ENCODE data around the gene DDI1. TPM values are rescaled to one million over a fixed set of nuclear protein-coding genes. Genes with fewer than 3 reads are reported as not detected.
A peak's percentile ranks its signal among the peaks of the same experiment; 100 is the strongest.

The DDI1 gene
- total RNA-seq, 1 experiment from 2014 or later, result not detected

DNA sequence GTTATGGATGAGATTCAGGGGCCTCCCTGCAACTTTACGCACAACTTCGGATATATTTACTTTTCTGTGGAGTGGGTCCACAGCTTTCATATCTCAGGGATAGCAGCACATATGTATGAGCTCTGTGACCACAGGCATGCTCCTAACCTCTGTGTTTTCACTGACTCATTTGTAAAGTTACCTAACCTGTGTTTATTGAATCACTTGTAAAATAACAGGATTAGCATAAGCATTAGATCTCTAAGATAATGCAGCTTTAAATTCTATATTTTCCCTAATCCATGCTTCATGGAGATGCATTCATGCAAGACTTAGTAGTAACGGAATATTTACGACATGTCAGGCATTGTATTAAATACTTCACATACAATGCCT is 47.9 kb upstream of the DDI1 start:
- DNase-seq (peak; percentile 82), ATAC-seq (peak; percentile 92)
- H3K4me3 ChIP-seq (ENCODE audit: low read length), result 0 out of 2 replicates have a peak overlapping the region, but pooled peaks have one; percentile 0
- no peak overlapping the region for H3K9ac ChIP-seq (ENCODE audit: low read length)
- H3K9me3 ChIP-seq (ENCODE audit: low read length), result no peaks in the 10 kb centered on the region
- no peaks in the 10 kb centered on the region for H3K36me3 ChIP-seq (ENCODE audit: low read depth, low read length)
- no TSS peak for BruUV-seq (replicated peaks)
- TF ChIP-seq, protein P1, sequence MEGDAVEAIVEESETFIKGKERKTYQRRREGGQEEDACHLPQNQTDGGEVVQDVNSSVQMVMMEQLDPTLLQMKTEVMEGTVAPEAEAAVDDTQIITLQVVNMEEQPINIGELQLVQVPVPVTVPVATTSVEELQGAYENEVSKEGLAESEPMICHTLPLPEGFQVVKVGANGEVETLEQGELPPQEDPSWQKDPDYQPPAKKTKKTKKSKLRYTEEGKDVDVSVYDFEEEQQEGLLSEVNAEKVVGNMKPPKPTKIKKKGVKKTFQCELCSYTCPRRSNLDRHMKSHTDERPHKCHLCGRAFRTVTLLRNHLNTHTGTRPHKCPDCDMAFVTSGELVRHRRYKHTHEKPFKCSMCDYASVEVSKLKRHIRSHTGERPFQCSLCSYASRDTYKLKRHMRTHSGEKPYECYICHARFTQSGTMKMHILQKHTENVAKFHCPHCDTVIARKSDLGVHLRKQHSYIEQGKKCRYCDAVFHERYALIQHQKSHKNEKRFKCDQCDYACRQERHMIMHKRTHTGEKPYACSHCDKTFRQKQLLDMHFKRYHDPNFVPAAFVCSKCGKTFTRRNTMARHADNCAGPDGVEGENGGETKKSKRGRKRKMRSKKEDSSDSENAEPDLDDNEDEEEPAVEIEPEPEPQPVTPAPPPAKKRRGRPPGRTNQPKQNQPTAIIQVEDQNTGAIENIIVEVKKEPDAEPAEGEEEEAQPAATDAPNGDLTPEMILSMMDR (conservative IDR thresholded peaks at IDR 0.05; ENCODE audit: low read depth, low read length), result no peak
- no peak for TF ChIP-seq EZH2 (IDR thresholded peaks at IDR 0.05; ENCODE audit: low read length, unreplicated experiment)
- TF ChIP-seq EZH2phosphoT487 (IDR thresholded peaks at IDR 0.05; ENCODE audit: borderline replicate concordance, low read length), result no peak
- intact Hi-C loops (cut with micrococcal nuclease), result loop anchor here (5.0 kb wide), 1 partner anchor 164 kb away; no protein-coding TSS in a partner anchor
- peaks cover 12% of the 10 kb centered on the region; the same call in 1 of the 2 replicates for H3K4me1 ChIP-seq (ENCODE audit: insufficient read depth, low read length)
- POLR2A ChIA-PET (ENCODE audit: unreplicated experiment), result no interaction called here
- no peak overlapping the region for H3K27ac ChIP-seq (ENCODE audit: low read length)
- H2AFZ ChIP-seq (ENCODE audit: low read length), result no peak overlapping the region
- CTCF ChIA-PET, result no interaction called here
- H3K4me2 ChIP-seq (ENCODE audit: low read length), result peak overlapping the region; percentile 19
- no peaks in the 10 kb centered on the region for H3K79me2 ChIP-seq (ENCODE audit: low read length)
- no peaks in the 10 kb centered on the region for H3K9me2 ChIP-seq (replicated peaks; ENCODE audit: low read length)
- no peaks in the 10 kb centered on the region for H4K20me1 ChIP-seq (ENCODE audit: low read length)
- peaks cover 7% of the 10 kb centered on the region; the same call in 1 of the 2 replicates for H3K27me3 ChIP-seq (ENCODE audit: low read length)
- H3F3A ChIP-seq (ENCODE audit: low read length, unreplicated experiment), result no peaks in the 10 kb centered on the region

DNA sequence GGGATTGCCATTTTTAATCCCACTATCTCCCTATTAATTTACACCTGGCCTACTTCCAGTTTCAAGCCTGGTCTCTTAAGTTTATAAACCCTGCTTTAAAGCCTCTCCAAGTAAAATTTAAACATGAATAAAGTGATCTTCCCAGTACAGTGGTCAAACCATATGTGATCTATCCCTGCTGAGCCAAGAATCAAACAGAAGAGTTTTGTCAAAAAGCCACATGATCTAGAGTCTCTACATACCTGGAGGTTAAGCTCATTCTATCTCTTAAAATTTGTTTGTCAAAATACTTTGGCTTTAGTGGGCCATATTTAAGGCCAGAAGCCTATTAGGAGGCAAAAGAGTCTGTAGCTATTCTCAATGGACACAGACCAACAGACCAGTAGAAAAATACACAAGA is 42.9 kb upstream of the DDI1 start:
- CTCF ChIA-PET, result no interaction called here
- H3K9me2 ChIP-seq (replicated peaks; ENCODE audit: low read length), result no peaks in the 10 kb centered on the region
- H3F3A ChIP-seq (ENCODE audit: low read length, unreplicated experiment), result no peaks in the 10 kb centered on the region
- no peak overlapping the region for H2AFZ ChIP-seq (ENCODE audit: low read length)
- no peak for TF ChIP-seq EZH2phosphoT487 (IDR thresholded peaks at IDR 0.05; ENCODE audit: borderline replicate concordance, low read length)
- TF ChIP-seq EZH2 (IDR thresholded peaks at IDR 0.05; ENCODE audit: low read length, unreplicated experiment), result no peak
- TF ChIP-seq, protein P1 (conservative IDR thresholded peaks at IDR 0.05; ENCODE audit: low read depth, low read length), result no peak
- ATAC-seq (no peak), DNase-seq (no peak)
- H3K4me3 ChIP-seq (ENCODE audit: low read length), result no peak overlapping the region
- H3K36me3 ChIP-seq (ENCODE audit: low read depth, low read length), result no peaks in the 10 kb centered on the region
- no peak overlapping the region for H3K9ac ChIP-seq (ENCODE audit: low read length)
- no peaks in the 10 kb centered on the region for H4K20me1 ChIP-seq (ENCODE audit: low read length)
- no peaks in the 10 kb centered on the region for H3K9me3 ChIP-seq (ENCODE audit: low read length)
- H3K4me2 ChIP-seq (ENCODE audit: low read length), result no peak overlapping the region
- H3K79me2 ChIP-seq (ENCODE audit: low read length), result no peaks in the 10 kb centered on the region
- H3K27me3 ChIP-seq (ENCODE audit: low read length), result peaks cover 13% of the 10 kb centered on the region; the same call in 1 of the 2 replicates
- no peak overlapping the region for H3K27ac ChIP-seq (ENCODE audit: low read length)
- no TSS peak for BruUV-seq (replicated peaks)
- POLR2A ChIA-PET (ENCODE audit: unreplicated experiment), result no interaction called here
- H3K4me1 ChIP-seq (ENCODE audit: insufficient read depth, low read length), result peaks cover 2% of the 10 kb centered on the region; the same call in 1 of the 2 replicates
- intact Hi-C loops (cut with micrococcal nuclease), result no loop called here

DNA sequence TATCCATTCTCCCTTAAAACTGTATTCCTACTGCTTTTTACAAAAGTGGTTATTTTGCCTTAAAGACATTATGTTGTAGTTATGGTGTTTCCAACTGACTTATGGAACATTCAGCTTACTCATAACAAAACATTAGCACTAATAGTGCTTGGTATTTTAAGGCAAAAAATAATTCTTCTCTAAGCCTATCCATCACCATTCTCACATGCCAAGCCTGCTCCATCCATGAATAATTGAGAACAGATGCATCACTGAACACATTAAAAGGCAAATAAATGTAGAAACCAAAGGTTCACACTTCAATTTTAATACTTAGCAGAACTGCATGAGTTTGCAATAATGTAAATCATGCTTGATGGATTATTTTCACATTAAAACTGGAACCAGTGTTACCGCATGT is 42.3 kb upstream of the DDI1 start:
- Histone ChIP-seq H4K20me1 (ENCODE audit: low read length) (no peaks in the 10 kb centered on the region), H3K27me3 (ENCODE audit: low read length) (peaks cover 13% of the 10 kb centered on the region; the same call in 1 of the 2 replicates), H3F3A (ENCODE audit: low read length, unreplicated experiment) (no peaks in the 10 kb centered on the region), H3K9me3 (ENCODE audit: low read length) (no peaks in the 10 kb centered on the region), H3K79me2 (ENCODE audit: low read length) (no peaks in the 10 kb centered on the region), H3K9ac (ENCODE audit: low read length) (no peak overlapping the region), H3K36me3 (ENCODE audit: low read depth, low read length) (no peaks in the 10 kb centered on the region), H2AFZ (ENCODE audit: low read length) (no peak overlapping the region), H3K4me2 (ENCODE audit: low read length) (no peak overlapping the region), H3K4me1 (ENCODE audit: insufficient read depth, low read length) (no peaks in the 10 kb centered on the region), H3K4me3 (ENCODE audit: low read length) (no peak overlapping the region), H3K27ac (ENCODE audit: low read length) (no peak overlapping the region), H3K9me2 (replicated peaks; ENCODE audit: low read length) (no peaks in the 10 kb centered on the region)
- ChIA-PET POLR2A (ENCODE audit: unreplicated experiment) (no interaction called here), CTCF (no interaction called here)
- BruUV-seq (replicated peaks), result no TSS peak
- TF ChIP-seq EZH2 (IDR thresholded peaks at IDR 0.05; ENCODE audit: low read length, unreplicated experiment) (no peak), EZH2phosphoT487 (IDR thresholded peaks at IDR 0.05; ENCODE audit: borderline replicate concordance, low read length) (no peak)
- TF ChIP-seq, protein P1 (conservative IDR thresholded peaks at IDR 0.05; ENCODE audit: low read depth, low read length), result no peak
- intact Hi-C loops (cut with micrococcal nuclease), result no loop called here
- DNase-seq, result no peak
- ATAC-seq, result no peak

Measured in PC-3 (cell line).